Measurements from ENCODE around the gene SLC25A46. TPM values are rescaled to one million over a fixed set of nuclear protein-coding genes. Genes with fewer than 3 reads are reported as not detected.
A peak's percentile ranks its signal among the peaks of the same experiment; 100 is the strongest.

SLC25A46 gene
- total RNA-seq, 1 experiment from 2014 or later = 25.9 TPM

DNA sequence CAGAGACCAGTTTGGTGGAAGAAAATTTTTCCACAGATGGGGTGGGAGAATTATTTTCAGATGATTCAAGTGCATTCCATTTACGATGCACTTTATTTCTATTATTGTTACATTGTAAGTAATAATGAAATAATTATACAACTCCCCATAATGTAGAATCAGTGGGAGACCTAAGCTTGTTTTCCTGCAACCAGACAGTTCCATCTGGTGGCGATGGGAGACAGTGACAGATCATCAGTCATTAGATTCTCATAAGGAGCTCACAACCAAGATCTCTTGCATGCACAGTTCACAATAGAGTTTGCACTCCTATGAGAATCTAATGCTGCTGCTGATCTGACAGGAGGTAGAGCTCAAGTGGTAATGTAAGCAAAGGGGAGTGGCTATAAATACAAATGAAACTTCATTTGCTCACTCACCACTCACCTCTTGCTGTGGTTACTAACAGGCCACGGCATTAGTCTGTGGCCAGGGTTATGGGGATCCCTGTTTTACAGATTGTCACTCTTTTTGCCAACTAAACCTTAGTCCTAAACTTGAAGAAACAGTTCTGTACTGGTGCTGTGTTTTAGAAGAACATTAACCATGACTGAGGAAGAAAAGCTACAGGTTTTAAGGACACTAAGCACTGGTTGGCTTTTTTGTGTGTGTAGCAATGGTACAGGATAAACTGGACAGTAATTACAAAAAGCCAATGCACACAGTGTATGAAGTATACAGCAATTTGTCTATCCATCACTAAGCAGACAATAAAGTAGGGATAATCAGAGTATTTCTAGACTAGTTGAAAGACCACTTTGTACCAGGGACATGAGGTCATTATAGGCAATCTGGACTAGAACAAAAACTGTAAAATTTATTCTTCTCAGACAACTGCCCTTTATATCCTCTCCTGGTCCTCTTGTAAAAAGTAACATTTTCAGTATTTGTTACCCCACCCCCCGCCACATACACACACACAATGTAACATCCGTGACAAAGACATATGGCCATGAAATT is 22.3 kb upstream of the SLC25A46 start:
- no peaks in the 10 kb centered on the region for H3K9me3 ChIP-seq (ENCODE audit: control insufficient read depth in 1 of 2, insufficient read depth in 1 of 2, low read depth in 1 of 2, low read length in 2 of 2)
- POLR2A ChIA-PET = no interaction called here
- H3K27ac ChIP-seq (ENCODE audit: low read depth, low read length) = no peak overlapping the region
- no peak overlapping the region for H3K4me2 ChIP-seq (ENCODE audit: low read length)
- ATAC-seq (no peak), DNase-seq (ENCODE audit: low read depth, low spot score) (no peak)
- intact Hi-C loops (cut with micrococcal nuclease) = no loop called here
- H2AFZ ChIP-seq (ENCODE audit: low read depth, low read length, poor library complexity, severe bottlenecking) = no peak overlapping the region
- TF ChIP-seq EZH2 (IDR thresholded peaks at IDR 0.05) (no peak), JUND (IDR thresholded peaks at IDR 0.05) (no peak), CEBPB (IDR thresholded peaks at IDR 0.05; ENCODE audit: low read depth) (no peak), POLR2A (IDR thresholded peaks at IDR 0.05; ENCODE audit: borderline replicate concordance, extremely low read depth, insufficient read depth, insufficient read length) (no peak), POLR2AphosphoS5 (IDR thresholded peaks at IDR 0.05; ENCODE audit: low read depth, low read length) (no peak), RAD21 (IDR thresholded peaks at IDR 0.05; ENCODE audit: low read depth) (peak; percentile 15; the same call in 1 of the 2 replicates), SIN3A (IDR thresholded peaks at IDR 0.05; ENCODE audit: low read depth) (no peak), SRF (IDR thresholded peaks at IDR 0.05; ENCODE audit: low read depth) (no peak), EZH2phosphoT487 (IDR thresholded peaks at IDR 0.05; ENCODE audit: borderline replicate concordance) (no peak), FOSL1 (IDR thresholded peaks at IDR 0.05; ENCODE audit: low read depth) (no peak), YY1 (IDR thresholded peaks at IDR 0.05; ENCODE audit: extremely low read depth, insufficient replicate concordance, low read depth, low read length) (no peak), CBX3 (IDR thresholded peaks at IDR 0.05; ENCODE audit: low read depth) (no peak)
- TF ChIP-seq, protein P1, sequence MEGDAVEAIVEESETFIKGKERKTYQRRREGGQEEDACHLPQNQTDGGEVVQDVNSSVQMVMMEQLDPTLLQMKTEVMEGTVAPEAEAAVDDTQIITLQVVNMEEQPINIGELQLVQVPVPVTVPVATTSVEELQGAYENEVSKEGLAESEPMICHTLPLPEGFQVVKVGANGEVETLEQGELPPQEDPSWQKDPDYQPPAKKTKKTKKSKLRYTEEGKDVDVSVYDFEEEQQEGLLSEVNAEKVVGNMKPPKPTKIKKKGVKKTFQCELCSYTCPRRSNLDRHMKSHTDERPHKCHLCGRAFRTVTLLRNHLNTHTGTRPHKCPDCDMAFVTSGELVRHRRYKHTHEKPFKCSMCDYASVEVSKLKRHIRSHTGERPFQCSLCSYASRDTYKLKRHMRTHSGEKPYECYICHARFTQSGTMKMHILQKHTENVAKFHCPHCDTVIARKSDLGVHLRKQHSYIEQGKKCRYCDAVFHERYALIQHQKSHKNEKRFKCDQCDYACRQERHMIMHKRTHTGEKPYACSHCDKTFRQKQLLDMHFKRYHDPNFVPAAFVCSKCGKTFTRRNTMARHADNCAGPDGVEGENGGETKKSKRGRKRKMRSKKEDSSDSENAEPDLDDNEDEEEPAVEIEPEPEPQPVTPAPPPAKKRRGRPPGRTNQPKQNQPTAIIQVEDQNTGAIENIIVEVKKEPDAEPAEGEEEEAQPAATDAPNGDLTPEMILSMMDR (IDR thresholded peaks at IDR 0.05 in 2 of 3, conservative IDR thresholded peaks at IDR 0.05 in 1 of 3; ENCODE audit: borderline replicate concordance in 1 of 3, insufficient read depth in 1 of 3, low read depth in 2 of 3, low read length in 2 of 3) = peak in 1 of 3 experiments; percentile 8; a peak in 1 of 6 replicates
- TF ChIP-seq, protein P2, sequence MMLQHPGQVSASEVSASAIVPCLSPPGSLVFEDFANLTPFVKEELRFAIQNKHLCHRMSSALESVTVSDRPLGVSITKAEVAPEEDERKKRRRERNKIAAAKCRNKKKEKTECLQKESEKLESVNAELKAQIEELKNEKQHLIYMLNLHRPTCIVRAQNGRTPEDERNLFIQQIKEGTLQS (IDR thresholded peaks at IDR 0.05) = no peak
- TF ChIP-seq, protein P3, sequence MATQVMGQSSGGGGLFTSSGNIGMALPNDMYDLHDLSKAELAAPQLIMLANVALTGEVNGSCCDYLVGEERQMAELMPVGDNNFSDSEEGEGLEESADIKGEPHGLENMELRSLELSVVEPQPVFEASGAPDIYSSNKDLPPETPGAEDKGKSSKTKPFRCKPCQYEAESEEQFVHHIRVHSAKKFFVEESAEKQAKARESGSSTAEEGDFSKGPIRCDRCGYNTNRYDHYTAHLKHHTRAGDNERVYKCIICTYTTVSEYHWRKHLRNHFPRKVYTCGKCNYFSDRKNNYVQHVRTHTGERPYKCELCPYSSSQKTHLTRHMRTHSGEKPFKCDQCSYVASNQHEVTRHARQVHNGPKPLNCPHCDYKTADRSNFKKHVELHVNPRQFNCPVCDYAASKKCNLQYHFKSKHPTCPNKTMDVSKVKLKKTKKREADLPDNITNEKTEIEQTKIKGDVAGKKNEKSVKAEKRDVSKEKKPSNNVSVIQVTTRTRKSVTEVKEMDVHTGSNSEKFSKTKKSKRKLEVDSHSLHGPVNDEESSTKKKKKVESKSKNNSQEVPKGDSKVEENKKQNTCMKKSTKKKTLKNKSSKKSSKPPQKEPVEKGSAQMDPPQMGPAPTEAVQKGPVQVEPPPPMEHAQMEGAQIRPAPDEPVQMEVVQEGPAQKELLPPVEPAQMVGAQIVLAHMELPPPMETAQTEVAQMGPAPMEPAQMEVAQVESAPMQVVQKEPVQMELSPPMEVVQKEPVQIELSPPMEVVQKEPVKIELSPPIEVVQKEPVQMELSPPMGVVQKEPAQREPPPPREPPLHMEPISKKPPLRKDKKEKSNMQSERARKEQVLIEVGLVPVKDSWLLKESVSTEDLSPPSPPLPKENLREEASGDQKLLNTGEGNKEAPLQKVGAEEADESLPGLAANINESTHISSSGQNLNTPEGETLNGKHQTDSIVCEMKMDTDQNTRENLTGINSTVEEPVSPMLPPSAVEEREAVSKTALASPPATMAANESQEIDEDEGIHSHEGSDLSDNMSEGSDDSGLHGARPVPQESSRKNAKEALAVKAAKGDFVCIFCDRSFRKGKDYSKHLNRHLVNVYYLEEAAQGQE (IDR thresholded peaks at IDR 0.05; ENCODE audit: low read depth) = no peak
- TF ChIP-seq, protein P4, sequence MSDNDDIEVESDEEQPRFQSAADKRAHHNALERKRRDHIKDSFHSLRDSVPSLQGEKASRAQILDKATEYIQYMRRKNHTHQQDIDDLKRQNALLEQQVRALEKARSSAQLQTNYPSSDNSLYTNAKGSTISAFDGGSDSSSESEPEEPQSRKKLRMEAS (IDR thresholded peaks at IDR 0.05) = no peak
- TF ChIP-seq, protein P5, sequence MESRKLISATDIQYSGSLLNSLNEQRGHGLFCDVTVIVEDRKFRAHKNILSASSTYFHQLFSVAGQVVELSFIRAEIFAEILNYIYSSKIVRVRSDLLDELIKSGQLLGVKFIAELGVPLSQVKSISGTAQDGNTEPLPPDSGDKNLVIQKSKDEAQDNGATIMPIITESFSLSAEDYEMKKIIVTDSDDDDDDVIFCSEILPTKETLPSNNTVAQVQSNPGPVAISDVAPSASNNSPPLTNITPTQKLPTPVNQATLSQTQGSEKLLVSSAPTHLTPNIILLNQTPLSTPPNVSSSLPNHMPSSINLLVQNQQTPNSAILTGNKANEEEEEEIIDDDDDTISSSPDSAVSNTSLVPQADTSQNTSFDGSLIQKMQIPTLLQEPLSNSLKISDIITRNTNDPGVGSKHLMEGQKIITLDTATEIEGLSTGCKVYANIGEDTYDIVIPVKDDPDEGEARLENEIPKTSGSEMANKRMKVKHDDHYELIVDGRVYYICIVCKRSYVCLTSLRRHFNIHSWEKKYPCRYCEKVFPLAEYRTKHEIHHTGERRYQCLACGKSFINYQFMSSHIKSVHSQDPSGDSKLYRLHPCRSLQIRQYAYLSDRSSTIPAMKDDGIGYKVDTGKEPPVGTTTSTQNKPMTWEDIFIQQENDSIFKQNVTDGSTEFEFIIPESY (IDR thresholded peaks at IDR 0.05; ENCODE audit: extremely low read depth, insufficient replicate concordance, low read length) = no peak
- H4K20me1 ChIP-seq (ENCODE audit: insufficient read depth) = no peaks in the 10 kb centered on the region
- RAD21 ChIA-PET (ENCODE audit: low non-redundant PET in 1 of 2, low total read pairs in 2 of 2, uncharacterized antibody in 2 of 2, unreplicated experiment in 2 of 2) = no interaction called here
- no peaks in the 10 kb centered on the region for H3K79me2 ChIP-seq (ENCODE audit: insufficient read depth, low read length)
- H3K4me1 ChIP-seq (ENCODE audit: control insufficient read depth in 1 of 2, insufficient read depth in 2 of 2, low read length in 2 of 2) = no peaks in the 10 kb centered on the region
- BruUV-seq (replicated peaks) = no TSS peak
- no peaks in the 10 kb centered on the region; the same call in 1 of the 2 replicates for H3K27me3 ChIP-seq (ENCODE audit: insufficient read depth, low read length)
- CTCF ChIA-PET = no interaction called here
- no peaks in the 10 kb centered on the region for H3K36me3 ChIP-seq (ENCODE audit: control insufficient read depth in 1 of 2, insufficient read depth in 2 of 2, low read length in 2 of 2)
- H3K4me3 ChIP-seq (replicated peaks in 1 of 2; ENCODE audit: low read depth in 1 of 2, low read length in 2 of 2) = no peak overlapping the region
- H3K9me2 ChIP-seq (ENCODE audit: insufficient read depth) = no peaks in the 10 kb centered on the region
- no peak overlapping the region for H3K9ac ChIP-seq (ENCODE audit: low read length)
